GM19438 (cell line): ENCODE results near the gene CMIP.
A peak's percentile ranks its signal among the peaks of the same experiment; 100 is the strongest.

ENCODE experiments used
- ATAC-seq: cut with Tn5 transposase; IDR thresholded peaks from one replicate; pipeline ENCODE4 v1.9.1; 2021; ENCODE audit warnings: low read depth; ENCODE audit not compliant: unreplicated experiment

CMIP gene

DNA sequence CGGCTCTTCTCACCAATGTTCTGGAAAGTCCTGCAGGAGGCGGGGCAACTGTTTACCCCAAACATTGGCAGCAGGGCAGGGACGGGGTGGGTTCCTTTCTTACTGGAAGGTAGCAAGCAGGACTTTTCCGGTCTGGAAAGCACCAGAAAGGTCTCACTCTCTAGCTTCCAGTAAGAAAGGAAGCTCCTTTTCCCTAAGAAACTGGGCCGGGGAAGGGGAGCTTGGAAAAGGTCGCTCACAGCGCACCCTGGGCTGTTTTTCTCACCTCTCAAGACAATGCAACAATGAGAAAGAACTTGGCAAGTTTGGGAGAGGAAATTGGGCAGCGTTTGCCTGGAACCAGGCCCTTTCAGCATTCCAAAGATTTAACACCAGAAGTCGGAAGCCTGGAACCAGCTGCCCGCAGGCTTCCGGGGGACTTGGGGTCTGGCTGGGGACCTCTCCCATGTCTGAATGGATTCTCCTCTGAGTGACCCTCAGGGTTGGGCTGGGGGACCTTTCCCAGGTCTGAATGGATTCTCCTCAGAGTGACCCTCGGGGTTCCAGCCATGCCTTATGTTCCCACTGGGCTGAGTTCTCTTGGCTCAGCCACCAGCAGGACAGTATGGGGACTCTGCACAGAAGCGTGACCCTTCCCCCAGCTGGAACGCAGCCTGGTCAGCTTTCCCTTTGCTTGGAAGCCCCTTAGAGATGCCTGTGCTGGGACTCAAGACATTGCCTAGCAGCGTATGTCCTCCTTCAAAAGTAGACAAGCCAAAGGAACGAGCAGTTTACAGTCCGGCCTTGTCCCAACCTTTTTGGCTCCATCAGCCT, 167.9 kb downstream of the CMIP start:
- ATAC-seq = no peak

DNA sequence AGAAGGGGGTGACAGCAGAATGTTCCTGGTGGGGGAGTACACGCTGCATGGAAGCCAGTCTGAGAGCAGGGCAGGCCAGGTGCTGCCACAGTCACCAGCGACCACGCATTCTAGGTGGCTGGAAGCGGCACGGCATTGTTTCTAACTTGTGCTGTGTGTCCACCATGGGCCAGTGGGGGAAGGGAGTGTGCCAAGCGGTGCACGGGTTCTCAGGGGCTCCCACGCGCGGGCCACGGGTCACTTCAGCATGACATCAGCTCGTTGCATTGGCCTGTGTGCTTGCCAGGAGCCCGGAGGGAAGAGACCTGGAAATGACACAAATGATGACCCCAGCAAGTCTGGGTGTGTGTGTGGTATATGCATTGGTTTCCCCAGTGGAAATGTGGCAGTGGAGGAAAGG, 169.6 kb downstream of the CMIP start:
- no peak for ATAC-seq

DNA sequence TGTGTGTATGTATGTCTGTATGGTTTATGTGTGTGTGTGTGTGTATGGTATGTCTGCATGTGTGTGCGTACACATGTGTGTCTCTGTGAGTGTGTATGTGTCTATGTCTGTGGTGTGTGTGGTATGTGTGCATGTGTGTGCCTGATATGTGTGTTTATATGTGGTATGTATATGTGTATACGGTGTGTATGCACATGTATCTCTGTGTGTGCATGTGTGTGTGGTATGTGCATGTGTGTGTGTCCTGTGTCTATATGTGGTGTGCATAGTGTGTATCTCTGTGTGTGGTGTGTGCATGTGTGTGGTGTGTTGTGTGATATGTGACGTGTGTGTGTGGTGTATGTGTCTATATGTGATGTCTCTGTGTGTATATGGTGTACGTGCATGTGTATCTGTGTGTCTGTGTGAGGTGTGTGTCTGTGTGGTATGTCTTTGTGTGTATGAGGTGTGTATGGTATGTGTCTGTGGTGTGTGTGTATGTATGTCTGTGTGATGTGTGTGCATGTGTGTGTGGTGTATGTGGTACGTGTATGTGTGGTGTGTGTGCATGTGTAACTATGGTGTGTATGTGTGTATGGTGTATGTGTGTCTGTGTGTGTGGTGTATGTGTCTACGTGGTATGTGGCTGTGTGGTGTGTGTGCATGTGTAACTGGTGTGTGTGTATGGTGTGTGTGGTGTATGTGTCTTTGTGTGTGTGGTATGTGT, 170.2 kb downstream of the CMIP start:
- no peak for ATAC-seq

- no peak for ATAC-seq
These were observed 170.8 kb downstream of the CMIP start for GRCh38 chr16:81615411-81615810.

DNA sequence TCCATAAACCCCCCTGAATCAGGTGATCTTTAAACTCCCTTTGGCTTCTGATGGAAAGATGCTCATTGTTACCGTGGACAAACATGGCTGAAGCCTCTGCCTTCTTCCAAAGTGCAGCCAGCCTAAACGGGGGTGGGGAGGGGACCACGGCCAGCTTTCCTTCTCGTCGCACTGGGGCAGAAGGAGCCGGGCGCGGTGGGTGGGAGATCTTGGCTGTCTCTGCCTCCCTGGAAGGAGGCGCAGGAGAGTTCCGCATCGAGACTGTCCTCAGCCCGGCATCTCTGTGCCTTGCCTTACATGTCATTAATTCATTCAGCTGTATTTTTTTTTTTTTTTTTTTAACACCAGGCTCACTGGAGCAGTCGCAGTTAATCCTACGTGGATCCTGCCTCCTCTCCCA, 171.2 kb downstream of the CMIP start:
- no peak for ATAC-seq

DNA sequence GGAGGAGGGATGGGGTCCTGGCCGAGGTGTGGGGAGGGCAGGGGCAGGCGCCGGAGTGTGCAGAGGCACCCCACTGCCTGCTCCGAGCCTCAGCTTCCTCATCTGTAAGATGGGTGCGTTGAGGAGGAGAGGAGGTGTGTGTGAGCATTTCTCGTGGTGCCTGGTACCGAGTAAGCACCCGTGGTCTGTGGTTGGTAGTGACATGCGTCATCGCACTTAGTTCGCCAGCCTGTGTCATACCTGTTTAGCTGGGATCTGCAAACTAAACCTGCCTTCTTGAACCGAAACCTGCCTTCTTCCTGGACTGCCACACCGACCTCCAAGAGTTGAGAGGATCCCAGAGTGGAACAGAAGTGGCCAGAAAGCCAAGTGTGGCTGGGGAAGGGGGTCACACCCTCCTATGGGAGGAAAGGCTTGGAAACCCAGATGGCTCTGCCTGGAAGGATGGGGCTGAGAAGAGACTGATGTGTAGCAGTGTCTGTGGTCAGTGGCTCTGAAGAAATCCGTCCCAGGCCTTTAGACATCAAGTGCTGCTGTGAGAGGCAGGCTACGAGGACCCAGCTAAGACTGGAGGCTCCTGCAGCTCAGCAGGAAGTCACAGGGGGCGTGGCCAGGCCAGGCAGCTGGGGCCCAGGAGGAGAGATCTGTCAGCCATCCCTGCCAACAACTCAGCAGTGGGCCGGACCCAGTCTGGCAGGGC, 171.9 kb downstream of the CMIP start:
- ATAC-seq = peak; percentile 86

DNA sequence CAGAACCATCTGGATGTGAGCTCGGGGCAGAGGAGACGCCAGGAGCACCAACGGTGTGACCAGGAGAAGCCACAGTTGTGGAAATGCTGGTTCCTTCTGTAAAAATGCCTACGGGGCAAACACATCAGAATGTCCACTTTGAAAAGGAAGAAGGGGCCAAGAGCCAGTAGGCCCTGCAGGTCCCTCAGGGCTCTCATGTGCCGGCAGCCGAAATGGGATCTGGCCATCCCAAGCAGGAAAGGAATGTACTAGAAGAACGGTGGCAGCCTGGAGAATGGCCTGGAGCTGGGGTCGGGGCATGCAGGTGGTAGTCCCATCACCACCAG, 172.4 kb downstream of the CMIP start:
- ATAC-seq = no peak

DNA sequence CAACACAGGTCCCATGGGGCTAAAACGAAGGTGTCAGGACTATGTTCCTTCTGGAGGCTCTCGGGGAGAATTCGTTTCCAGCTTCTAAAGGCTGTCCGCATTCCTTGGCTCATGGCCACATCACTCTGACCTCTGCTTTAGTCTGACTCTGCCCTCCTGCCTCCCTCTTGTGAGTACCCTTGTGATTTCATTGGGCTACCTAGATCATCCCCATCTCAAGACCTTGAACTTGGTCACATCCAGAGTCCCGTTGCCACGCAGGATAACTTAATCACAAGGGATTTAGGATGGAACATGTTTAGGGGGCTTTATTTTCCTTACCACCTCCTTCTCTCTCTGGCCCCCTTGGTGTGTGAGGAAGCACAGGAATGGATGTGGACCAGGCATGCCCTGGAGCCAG, 173.6 kb downstream of the CMIP start:
- ATAC-seq = no peak

DNA sequence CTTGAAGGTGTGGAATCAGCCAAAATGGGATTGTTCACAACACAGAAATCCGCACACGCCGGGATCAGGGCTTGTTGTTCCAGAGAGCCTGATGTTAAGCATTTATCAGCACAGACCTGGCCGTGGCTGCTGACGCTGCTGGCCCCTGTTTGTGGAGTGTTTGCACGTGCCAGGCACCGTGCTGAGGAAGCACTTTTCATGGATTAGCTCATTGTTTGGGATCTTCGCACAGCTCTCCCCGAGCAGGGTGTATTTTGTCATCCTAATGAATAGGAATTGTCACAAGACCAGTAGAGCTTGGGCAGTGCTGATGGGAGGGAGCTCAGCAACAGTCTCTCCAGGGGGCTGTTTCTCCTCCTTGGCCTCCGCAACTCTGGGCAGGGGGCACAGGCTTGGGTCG, 174.1 kb downstream of the CMIP start:
- ATAC-seq = no peak

GRCh38 chr16:81620029-81620428, 175.4 kb downstream of the CMIP start:
- ATAC-seq = no peak

DNA sequence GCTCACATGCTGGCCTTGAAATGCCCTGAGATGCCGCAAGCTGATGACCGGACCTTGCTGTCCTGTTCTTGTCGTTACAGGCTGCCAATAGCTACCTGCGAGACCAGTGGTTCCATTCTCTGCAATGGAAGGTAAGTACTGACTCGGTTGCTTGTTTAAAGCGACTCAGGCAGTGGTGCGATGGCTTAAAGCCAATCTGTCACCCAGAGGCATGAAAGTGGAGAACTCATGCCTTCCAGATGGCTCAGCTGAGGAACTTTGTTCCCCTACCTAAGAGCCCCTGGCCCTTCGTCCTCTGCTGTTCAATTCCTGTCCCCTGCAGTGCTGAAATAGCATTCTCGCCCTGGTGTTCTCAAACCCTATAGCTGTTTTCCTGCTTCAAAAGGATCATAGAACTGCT, 176.2 kb downstream of the CMIP start:
- no peak for ATAC-seq

DNA sequence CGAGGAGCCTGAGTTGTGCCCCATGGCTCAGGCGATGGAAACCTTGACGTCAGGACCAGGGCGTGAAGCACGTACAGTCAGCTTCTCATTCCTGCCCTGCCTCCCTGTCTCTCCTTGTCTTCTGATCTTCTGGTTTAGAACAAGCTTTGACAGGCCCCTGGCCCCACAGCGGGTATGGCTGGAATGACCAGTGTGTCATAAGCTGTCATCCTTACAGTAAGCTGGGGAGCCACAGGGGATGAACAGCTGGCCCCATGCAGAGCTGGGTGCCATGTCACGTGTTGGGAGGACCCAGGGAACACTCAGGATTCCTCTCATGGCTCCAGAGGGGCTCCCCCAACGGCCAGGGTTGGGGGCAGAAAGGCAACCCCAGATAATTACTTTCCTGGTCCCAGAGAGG, 176.9 kb downstream of the CMIP start:
- no peak for ATAC-seq

DNA sequence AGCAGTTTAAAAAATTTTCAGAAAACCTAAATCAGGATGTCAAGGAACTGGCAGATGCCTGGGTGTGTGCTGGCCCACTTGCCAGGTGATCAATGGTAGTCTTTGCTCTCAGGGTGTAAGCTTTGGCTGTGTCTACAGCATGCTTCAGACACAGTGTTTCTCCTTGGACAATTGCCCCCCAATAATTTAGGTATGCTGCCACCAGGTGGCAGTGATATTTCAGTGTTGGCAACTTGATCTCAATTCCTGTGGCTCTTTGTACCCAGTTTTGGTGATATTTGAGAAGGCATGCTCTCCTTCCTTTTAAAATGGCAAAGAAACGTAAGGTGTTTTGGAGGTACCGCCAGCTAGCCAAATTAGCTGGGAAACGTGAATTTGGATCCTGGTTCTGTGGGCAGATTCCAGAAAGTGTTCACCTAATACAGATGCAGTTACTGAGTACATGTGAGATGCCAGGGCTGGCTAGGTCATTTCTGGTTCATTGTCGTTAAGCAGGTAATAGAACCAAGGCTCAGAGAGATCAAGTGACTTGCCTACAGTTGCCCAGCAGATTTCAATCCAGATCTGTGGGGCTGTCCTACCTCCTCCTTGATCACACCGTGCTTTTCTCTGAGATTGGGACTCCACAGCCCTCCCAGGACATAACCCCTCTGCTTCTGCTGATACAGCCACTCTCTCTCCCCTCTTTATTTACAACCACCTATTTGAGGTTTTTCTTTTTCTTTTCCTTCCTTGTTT, 178.9 kb downstream of the CMIP start:
- no peak for ATAC-seq

DNA sequence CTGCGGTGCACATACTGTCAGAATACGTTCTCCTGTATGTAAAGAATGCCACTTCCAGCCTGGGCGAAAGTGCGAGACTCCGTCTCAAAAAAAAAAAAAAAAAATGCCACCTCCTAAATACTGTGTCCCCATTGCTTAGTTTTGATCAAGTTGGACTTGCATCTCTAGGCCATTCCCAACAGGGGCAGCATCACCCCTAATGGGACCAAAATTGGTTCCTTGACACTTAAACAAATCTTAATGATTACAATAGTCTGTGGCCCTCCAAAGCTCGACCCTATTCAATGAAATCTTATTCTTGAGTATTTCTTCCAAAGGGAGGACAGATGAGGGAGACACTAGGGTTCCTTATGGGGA, 179.8 kb downstream of the CMIP start:
- no peak for ATAC-seq

- ATAC-seq = no peak
These were observed 180.3 kb downstream of the CMIP start for GRCh38 chr16:81624760-81625543.

- no peak for ATAC-seq
These were observed 181.0 kb downstream of the CMIP start for GRCh38 chr16:81625544-81626153.

GRCh38 chr16:81626181-81626674, 181.6 kb downstream of the CMIP start:
- ATAC-seq = no peak

GRCh38 chr16:81627024-81627423, 182.4 kb downstream of the CMIP start:
- ATAC-seq = no peak

DNA sequence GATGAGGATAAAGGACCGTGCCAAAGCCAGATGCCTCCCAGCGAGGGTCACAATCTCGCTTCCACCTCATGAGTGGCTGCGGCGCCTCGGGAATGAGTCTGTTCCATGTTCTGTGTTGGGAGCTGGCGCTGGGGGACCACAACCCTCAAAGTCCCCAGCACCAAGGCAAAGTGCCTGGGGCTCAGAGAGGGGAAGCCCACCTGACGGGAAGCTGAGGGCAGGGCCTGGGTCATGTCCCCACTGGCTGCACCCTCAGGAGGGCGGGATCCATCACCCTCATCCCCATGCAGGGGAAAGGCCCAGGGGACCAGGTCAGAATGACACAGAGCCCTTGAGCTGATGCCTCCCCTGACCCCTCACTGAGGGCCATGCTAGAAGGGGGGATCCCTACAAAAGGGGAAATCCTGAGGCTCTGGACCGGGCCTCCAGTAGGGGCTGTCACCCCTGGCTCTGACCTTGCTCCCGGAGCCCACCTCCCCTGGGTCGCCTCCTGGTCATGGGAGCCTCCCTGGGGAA, 183.2 kb downstream of the CMIP start:
- ATAC-seq = no peak
